HL-60 (cell line): Measurements from ENCODE around the gene PKD2.

Experiments
- DNase-seq, 2 experiments: peaks; one replicate each; pipeline ENCODE4 v3.0.0-alpha.2; 2010 to 2020; ENCODE audit warnings: low read depth in 1 of 2, low spot score in 1 of 2
- H3K27ac ChIP-seq: fragments of 250-450 bp; sonication (Bioruptor Pico); replicated peaks from 2 replicates; pipeline ENCODE4 v1.5.1; 2020; ENCODE audit warnings: mild to moderate bottlenecking, moderate library complexity
- H3K27me3 ChIP-seq: fragments of 250-450 bp; sonication (Bioruptor Pico); 2 replicates; pipeline ENCODE4 v1.5.1; 2021; ENCODE audit warnings: mild to moderate bottlenecking, moderate library complexity; ENCODE audit not compliant: insufficient read depth, poor library complexity, severe bottlenecking
- H3K4me3 ChIP-seq: replicated peaks from 2 replicates; pipeline ENCODE4 v1.5.1; 2011; ENCODE audit warnings: mild to moderate bottlenecking, control low read depth, low read length; ENCODE audit not compliant: insufficient read depth
- GABPA ChIP-seq: IDR thresholded peaks from 2 replicates; pipeline ENCODE4 v1.6.1; 2012; ENCODE audit warnings: low read depth
- POLR2AphosphoS5 ChIP-seq: IDR thresholded peaks from 2 replicates; pipeline ENCODE4 v1.6.1; 2012; ENCODE audit warnings: low read depth
- SPI1 ChIP-seq: IDR thresholded peaks from 2 replicates; pipeline ENCODE4 v1.6.1; 2012; ENCODE audit warnings: low read depth, mild to moderate bottlenecking, borderline replicate concordance
- TF ChIP-seq, protein P1 (sequence below): IDR thresholded peaks from 2 replicates; pipeline ENCODE4 v1.6.1; 2012; ENCODE audit warnings: low read depth; ENCODE audit not compliant: insufficient replicate concordance
- TF ChIP-seq, protein P2 (sequence below): IDR thresholded peaks from one replicate; pipeline ENCODE4 v1.5.1; 2011; ENCODE audit warnings: low read length, control low read depth, inconsistent platforms; ENCODE audit not compliant: insufficient read depth

PKD2 gene

DNA sequence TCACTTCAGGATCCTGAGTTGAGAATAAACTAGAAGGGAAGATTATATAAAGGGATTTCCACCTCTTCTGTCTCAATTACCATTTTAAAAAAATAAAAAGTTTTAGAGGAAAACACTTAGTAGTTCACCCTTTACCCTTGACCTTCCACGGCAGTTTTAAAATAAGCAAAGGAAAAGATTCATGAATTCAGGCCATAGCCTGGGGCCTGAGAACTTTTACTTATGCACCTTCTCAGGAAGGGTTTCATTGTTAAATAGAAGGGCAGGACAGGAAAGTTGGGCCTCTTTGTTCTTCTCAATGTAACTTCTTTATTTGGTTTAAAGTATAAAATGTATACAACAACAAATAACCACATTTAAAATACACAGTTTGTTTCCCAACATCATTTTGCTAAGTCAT is 54.9 kb downstream of the PKD2 start:
- Histone ChIP-seq H3K27me3 (no peaks in the 10 kb centered on the region), H3K27ac (no peak overlapping the region), H3K4me3 (no peak overlapping the region)
- TF ChIP-seq, protein P1, sequence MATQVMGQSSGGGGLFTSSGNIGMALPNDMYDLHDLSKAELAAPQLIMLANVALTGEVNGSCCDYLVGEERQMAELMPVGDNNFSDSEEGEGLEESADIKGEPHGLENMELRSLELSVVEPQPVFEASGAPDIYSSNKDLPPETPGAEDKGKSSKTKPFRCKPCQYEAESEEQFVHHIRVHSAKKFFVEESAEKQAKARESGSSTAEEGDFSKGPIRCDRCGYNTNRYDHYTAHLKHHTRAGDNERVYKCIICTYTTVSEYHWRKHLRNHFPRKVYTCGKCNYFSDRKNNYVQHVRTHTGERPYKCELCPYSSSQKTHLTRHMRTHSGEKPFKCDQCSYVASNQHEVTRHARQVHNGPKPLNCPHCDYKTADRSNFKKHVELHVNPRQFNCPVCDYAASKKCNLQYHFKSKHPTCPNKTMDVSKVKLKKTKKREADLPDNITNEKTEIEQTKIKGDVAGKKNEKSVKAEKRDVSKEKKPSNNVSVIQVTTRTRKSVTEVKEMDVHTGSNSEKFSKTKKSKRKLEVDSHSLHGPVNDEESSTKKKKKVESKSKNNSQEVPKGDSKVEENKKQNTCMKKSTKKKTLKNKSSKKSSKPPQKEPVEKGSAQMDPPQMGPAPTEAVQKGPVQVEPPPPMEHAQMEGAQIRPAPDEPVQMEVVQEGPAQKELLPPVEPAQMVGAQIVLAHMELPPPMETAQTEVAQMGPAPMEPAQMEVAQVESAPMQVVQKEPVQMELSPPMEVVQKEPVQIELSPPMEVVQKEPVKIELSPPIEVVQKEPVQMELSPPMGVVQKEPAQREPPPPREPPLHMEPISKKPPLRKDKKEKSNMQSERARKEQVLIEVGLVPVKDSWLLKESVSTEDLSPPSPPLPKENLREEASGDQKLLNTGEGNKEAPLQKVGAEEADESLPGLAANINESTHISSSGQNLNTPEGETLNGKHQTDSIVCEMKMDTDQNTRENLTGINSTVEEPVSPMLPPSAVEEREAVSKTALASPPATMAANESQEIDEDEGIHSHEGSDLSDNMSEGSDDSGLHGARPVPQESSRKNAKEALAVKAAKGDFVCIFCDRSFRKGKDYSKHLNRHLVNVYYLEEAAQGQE: no peak
- no peak for TF ChIP-seq GABPA
- no peak for TF ChIP-seq SPI1
- TF ChIP-seq, protein P2, sequence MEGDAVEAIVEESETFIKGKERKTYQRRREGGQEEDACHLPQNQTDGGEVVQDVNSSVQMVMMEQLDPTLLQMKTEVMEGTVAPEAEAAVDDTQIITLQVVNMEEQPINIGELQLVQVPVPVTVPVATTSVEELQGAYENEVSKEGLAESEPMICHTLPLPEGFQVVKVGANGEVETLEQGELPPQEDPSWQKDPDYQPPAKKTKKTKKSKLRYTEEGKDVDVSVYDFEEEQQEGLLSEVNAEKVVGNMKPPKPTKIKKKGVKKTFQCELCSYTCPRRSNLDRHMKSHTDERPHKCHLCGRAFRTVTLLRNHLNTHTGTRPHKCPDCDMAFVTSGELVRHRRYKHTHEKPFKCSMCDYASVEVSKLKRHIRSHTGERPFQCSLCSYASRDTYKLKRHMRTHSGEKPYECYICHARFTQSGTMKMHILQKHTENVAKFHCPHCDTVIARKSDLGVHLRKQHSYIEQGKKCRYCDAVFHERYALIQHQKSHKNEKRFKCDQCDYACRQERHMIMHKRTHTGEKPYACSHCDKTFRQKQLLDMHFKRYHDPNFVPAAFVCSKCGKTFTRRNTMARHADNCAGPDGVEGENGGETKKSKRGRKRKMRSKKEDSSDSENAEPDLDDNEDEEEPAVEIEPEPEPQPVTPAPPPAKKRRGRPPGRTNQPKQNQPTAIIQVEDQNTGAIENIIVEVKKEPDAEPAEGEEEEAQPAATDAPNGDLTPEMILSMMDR: no peak
- no peak for TF ChIP-seq POLR2AphosphoS5
- no peak for DNase-seq

DNA sequence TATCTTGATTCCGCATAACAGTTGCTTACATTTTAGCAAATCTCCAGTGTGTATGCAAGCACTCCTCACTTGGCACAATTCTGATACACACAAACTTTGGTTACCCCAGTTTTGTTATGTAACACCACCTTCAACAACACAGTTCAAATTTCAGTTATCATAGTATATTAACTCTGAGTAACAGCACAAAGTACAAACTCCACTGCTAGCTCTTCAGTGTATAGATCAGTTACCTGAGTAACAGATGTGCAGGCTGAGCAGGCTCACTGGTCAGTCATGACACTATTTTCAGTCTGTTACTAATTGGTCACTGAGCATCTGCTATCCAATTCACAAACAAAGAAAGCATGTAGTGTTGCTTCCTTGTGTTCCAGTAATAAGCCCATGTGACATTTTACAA is 55.4 kb downstream of the PKD2 start:
- H3K4me3 ChIP-seq: no peak overlapping the region
- no peak overlapping the region for H3K27ac ChIP-seq
- no peak for DNase-seq
- no peaks in the 10 kb centered on the region for H3K27me3 ChIP-seq
- TF ChIP-seq, protein P2: no peak
- no peak for TF ChIP-seq GABPA

DNA sequence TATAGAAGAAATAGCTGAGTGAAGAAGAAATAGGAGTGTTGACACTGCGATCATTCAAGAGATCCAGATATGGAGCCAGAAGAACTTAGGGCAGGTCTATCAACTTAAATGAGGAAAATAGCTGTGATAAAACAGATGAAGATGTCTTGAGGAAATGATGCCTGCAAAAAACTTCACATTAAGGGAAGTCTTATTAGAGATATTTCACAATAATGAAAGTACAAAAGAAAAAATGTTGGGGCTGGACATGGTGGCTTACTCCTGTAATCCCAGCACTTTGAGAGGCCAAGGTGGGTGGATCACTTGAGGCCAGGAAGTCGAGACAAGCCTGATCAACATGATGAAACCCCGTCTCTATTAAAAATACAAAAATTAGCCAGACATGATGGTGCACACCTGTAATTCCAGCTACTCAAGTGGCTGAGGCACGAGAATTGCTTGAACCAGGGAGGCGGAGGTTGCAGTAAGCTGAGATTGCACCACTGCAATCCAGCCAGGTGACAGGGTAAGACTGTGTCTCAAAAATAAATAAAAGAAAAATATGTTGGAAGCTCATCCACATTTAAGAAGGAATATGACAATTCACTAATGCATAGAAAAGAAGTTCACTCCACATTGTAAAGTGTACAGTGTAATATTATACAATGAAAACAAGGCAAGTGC is 56.3 kb downstream of the PKD2 start:
- no peaks in the 10 kb centered on the region for H3K27me3 ChIP-seq
- no peak for DNase-seq
- no peak overlapping the region for H3K4me3 ChIP-seq
- TF ChIP-seq, protein P1: no peak
- TF ChIP-seq, protein P2: no peak
- TF ChIP-seq GABPA (no peak), SPI1 (no peak), POLR2AphosphoS5 (no peak)
- H3K27ac ChIP-seq: no peak overlapping the region

DNA sequence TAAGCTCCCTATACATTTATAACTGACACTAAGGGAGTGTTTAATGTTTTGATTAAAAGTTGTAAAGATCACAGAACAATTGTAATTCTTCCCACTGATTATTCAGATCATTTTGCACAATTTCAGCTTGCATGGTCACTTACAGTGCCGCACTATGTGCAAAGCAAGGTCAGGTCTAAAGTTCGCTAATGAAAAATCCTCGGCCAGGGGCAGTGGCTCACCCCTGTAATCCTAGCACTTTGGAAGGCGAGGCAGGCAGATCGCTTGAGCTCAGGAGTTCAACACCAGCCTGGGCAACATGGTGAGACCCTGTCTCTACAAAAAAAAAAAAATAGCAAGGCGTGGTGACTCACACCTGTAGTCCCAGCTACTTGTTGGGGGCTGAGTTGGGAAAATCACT is 57.0 kb downstream of the PKD2 start:
- H3K27ac ChIP-seq: no peak overlapping the region
- DNase-seq: no peak
- no peak overlapping the region for H3K4me3 ChIP-seq
- TF ChIP-seq SPI1: no peak
- H3K27me3 ChIP-seq: no peaks in the 10 kb centered on the region
